Activated CD4-positive, alpha-beta memory T cell treated with anti-CD3 and anti-CD28 coated beads for 36 hours (primary cell): ENCODE measurements around the gene WDR27. TPM values are rescaled to one million over a fixed set of nuclear protein-coding genes. Genes with fewer than 3 reads are reported as not detected.
"Not testable (repeated sequence)": the region's sequence is repeated elsewhere in the genome, so short reads cannot be mapped to it uniquely, and the experiment has no call there.

ENCODE experiments used
- CTCF ChIA-PET: fragments of 350-600 bp; sonication (Branson Sonifier 250); formaldehyde crosslinking; loops from one replicate; lab custom pipeline; 2021; ENCODE audit warnings: antibody characterized with exemption, inconsistent platforms; lab: Charles Lee
- POLR2A ChIA-PET: fragments of 350-600 bp; sonication (Branson Sonifier 250); formaldehyde crosslinking; loops from one replicate; lab custom pipeline; 2021; ENCODE audit warnings: antibody characterized with exemption; lab: Charles Lee
- DNase-seq: peaks from one replicate; pipeline ENCODE4 v3.0.0-alpha.2; 2020
- H3K27ac Mint-ChIP-seq: one replicate; pipeline ENCODE4 v1.8.0; 2021; ENCODE audit warnings: mixed read lengths
- H3K27me3 Mint-ChIP-seq: one replicate; pipeline ENCODE4 v1.8.0; 2021; ENCODE audit warnings: mixed read lengths
- H3K36me3 Mint-ChIP-seq: one replicate; pipeline ENCODE4 v1.8.0; 2021; ENCODE audit warnings: mixed read lengths
- H3K4me1 Mint-ChIP-seq: one replicate; pipeline ENCODE4 v1.8.0; 2021; ENCODE audit warnings: low read depth, mixed read lengths
- H3K4me3 Mint-ChIP-seq: one replicate; pipeline ENCODE4 v1.8.0; 2021; ENCODE audit warnings: mild to moderate bottlenecking, mixed read lengths
- H3K9me3 Mint-ChIP-seq: one replicate; pipeline ENCODE4 v1.8.0; 2021; ENCODE audit warnings: mixed read lengths
- intact Hi-C: fragments of 100-400 bp; cut with micrococcal nuclease; formaldehyde crosslinking; loops from one replicate; pipeline ENCODE4 v1.15.1; 2023
- total RNA-seq, 2 experiments: library from RNA; stranded (reverse); gene quantifications; one replicate each; pipeline ENCODE4 v1.2.3, GENCODE V29; 2021

Gene WDR27
- total RNA-seq, 2 experiments from 2014 or later = 39.7 to 41.6 TPM

DNA sequence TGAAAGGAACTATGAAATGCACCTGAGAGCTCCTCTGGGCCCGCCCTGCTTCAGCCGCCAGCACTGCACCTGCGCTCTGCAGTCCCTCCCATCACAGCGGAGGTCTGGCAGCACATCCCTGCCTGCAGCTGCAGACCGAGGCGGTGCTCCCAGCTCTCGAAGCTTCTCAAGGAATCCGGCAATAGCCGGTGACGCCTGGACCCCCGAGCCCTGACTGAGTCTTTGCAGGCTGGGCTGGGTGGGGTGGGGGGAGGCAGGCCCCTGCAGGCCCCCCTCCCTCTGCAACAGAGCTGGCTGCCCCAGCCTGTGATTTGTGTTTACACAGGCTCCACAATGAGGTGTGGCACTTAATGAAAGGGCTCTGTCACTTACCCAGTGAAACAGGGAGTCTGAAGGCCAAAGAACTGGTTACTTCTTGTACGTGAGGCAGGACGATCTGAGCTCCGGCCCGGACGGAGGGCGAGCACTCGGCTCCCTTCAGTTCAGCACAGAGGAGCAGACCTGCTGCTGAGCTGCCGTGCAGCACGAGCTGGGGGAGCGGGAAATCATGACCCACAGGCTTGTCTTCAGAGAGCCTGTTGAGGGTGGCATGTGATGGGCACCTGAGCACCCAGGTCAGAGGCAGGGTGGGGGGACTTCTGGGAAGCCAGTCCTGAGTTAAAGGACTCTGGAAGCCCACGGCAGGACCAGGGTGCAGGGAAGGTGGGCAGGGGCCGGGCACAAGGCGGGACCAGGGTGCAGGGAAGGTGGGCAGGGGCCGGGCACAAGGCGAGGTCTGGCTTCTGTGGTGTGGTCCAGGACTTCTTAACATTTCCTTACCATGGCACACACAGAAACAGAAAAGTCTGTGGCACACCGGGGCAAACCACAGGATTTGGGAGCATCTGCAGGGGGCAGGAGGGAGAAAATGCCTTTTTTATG, 255.9 kb downstream of the WDR27 start:
- Mint-ChIP-seq H3K27me3 (peaks cover 4% of the 10 kb centered on the region), H3K4me1 (no peaks in the 10 kb centered on the region), H3K4me3 (no peak overlapping the region), H3K9me3 (no peaks in the 10 kb centered on the region), H3K36me3 (no peaks in the 10 kb centered on the region), H3K27ac (no peak overlapping the region)
- POLR2A ChIA-PET = no interaction called here
- CTCF ChIA-PET = no interaction called here
- intact Hi-C loops = no loop called here
- no peak for DNase-seq

DNA sequence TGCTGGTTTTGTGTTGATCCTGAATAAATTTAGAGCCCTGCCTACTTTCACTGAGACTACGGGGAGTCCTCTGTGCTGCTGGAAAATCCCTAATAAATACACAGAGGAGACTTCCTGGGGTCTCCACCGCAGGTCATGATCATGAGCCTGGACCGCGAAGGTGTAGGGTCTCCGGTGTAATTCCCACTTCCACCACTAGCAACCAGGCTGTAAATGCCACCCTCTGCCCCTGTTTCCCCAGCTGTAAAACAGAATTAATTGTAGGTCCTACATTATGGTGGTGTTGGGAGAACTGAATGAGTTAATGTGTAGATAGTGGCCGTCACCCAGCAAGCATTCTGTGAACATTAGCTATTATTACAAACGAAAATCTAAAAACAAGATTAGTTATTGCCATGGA, 256.6 kb downstream of the WDR27 start:
- ChIA-PET CTCF (no interaction called here), POLR2A (no interaction called here)
- no peaks in the 10 kb centered on the region for H3K36me3 Mint-ChIP-seq
- no peak overlapping the region for H3K27ac Mint-ChIP-seq
- no peak overlapping the region for H3K4me3 Mint-ChIP-seq
- H3K9me3 Mint-ChIP-seq = no peaks in the 10 kb centered on the region
- H3K27me3 Mint-ChIP-seq = peaks cover 4% of the 10 kb centered on the region
- no peak for DNase-seq
- intact Hi-C loops = no loop called here
- no peaks in the 10 kb centered on the region for H3K4me1 Mint-ChIP-seq

GRCh38 chr6:169441292-169441691, 260.5 kb downstream of the WDR27 start:
- Mint-ChIP-seq H3K36me3 (no peaks in the 10 kb centered on the region), H3K27me3 (peaks cover 4% of the 10 kb centered on the region), H3K4me3 (no peak overlapping the region), H3K9me3 (no peaks in the 10 kb centered on the region), H3K4me1 (no peaks in the 10 kb centered on the region), H3K27ac (no peak overlapping the region)
- intact Hi-C loops = no loop called here
- ChIA-PET CTCF (no interaction called here), POLR2A (no interaction called here)
- no peak for DNase-seq

GRCh38 chr6:169439710-169440109, 262.1 kb downstream of the WDR27 start:
- no peak for DNase-seq
- Mint-ChIP-seq H3K9me3 (peaks cover 6% of the 10 kb centered on the region), H3K36me3 (no peaks in the 10 kb centered on the region), H3K4me1 (no peaks in the 10 kb centered on the region), H3K27ac (no peak overlapping the region), H3K4me3 (no peak overlapping the region), H3K27me3 (peaks cover 4% of the 10 kb centered on the region)
- POLR2A ChIA-PET = no interaction called here
- CTCF ChIA-PET = no interaction called here
- intact Hi-C loops = no loop called here

DNA sequence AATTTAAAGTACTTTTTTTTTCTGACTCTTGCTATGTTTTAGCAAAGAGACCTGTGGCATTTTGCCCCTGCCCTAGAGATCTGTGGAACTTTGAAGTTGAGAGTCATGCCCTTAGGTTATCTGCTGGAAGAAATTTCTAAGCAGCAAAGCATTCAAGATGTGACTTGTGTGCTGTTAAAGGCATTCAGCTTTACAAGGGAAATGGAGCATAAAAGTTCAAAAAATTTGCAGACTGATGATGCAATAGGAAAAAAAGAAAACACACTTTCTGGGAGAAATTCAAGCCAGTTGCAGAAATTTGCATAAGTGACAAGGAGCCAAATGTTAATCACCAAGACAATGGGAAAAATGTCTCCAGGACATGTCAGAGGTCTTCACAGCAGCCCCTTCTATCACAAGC, 267.3 kb downstream of the WDR27 start:
- DNase-seq, H3K4me1 Mint-ChIP-seq, H3K4me3 Mint-ChIP-seq, intact Hi-C loops, H3K27me3 Mint-ChIP-seq, H3K27ac Mint-ChIP-seq, H3K36me3 Mint-ChIP-seq, POLR2A ChIA-PET, CTCF ChIA-PET: not testable (repeated sequence)
- H3K9me3 Mint-ChIP-seq = peaks cover 51% of the 10 kb centered on the region

- H3K36me3 Mint-ChIP-seq = peaks cover 4% of the 10 kb centered on the region
- no peak overlapping the region for H3K27ac Mint-ChIP-seq
- CTCF ChIA-PET = no interaction called here
- H3K4me3 Mint-ChIP-seq = no peak overlapping the region
- no peak for DNase-seq
- H3K9me3 Mint-ChIP-seq = peaks cover 40% of the 10 kb centered on the region
- H3K27me3 Mint-ChIP-seq = peaks cover 2% of the 10 kb centered on the region
- intact Hi-C loops = no loop called here
- no peaks in the 10 kb centered on the region for H3K4me1 Mint-ChIP-seq
- POLR2A ChIA-PET = no interaction called here
Measured at GRCh38 chr6:169429001-169429400, 272.8 kb downstream of the WDR27 start.

- H3K36me3 Mint-ChIP-seq = peaks cover 4% of the 10 kb centered on the region
- peaks cover 2% of the 10 kb centered on the region for H3K27me3 Mint-ChIP-seq
- H3K4me3 Mint-ChIP-seq = no peak overlapping the region
- H3K27ac Mint-ChIP-seq = no peak overlapping the region
- ChIA-PET POLR2A (no interaction called here), CTCF (no interaction called here)
- DNase-seq = no peak
- H3K9me3 Mint-ChIP-seq = peaks cover 39% of the 10 kb centered on the region
- intact Hi-C loops = no loop called here
- no peaks in the 10 kb centered on the region for H3K4me1 Mint-ChIP-seq
Measured at GRCh38 chr6:169428532-169428931, 273.3 kb downstream of the WDR27 start.

DNA sequence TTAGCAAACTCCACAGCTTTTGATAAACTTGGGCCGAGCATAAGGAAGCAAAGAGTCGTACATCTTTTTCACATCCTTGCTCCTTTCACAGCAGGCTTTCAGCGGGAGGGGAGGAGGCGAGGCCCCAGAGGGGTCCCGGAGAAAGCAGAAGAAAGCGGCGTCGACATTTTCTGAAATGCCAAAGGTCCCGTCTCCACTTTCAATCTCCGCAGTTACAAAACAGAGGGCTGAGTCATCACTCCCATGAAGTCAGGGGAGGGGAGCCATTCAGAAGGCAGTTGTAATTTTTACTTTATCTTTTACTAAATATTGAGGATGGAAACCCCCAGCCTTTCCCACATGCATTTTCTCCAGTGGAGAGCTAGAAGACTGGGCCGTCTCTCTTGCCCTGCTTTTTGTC, 274.0 kb downstream of the WDR27 start:
- H3K4me1 Mint-ChIP-seq = no peaks in the 10 kb centered on the region
- no peak for DNase-seq
- ChIA-PET CTCF (no interaction called here), POLR2A (no interaction called here)
- H3K36me3 Mint-ChIP-seq = peaks cover 4% of the 10 kb centered on the region
- intact Hi-C loops = no loop called here
- H3K27ac Mint-ChIP-seq = no peak overlapping the region
- no peak overlapping the region for H3K4me3 Mint-ChIP-seq
- H3K27me3 Mint-ChIP-seq = peaks cover 2% of the 10 kb centered on the region
- peaks cover 32% of the 10 kb centered on the region for H3K9me3 Mint-ChIP-seq

- DNase-seq = no peak
- CTCF ChIA-PET = no interaction called here
Measured at GRCh38 chr6:169426611-169427010, 275.2 kb downstream of the WDR27 start.

GRCh38 chr6:169425628-169426370, 276.0 kb downstream of the WDR27 start:
- no peak for DNase-seq
- Mint-ChIP-seq H3K27me3 (peaks cover 5% of the 10 kb centered on the region), H3K27ac (no peak overlapping the region), H3K9me3 (peaks cover 13% of the 10 kb centered on the region), H3K4me1 (no peaks in the 10 kb centered on the region), H3K36me3 (no peaks in the 10 kb centered on the region), H3K4me3 (no peak overlapping the region)
- intact Hi-C loops = no loop called here
- CTCF ChIA-PET = no interaction called here
- POLR2A ChIA-PET = no interaction called here

More at GRCh38 chr6:169426611-169427010, 275.2 kb downstream of the WDR27 start:
- Mint-ChIP-seq H3K4me1 (no peaks in the 10 kb centered on the region), H3K27ac (no peak overlapping the region), H3K9me3 (peaks cover 20% of the 10 kb centered on the region), H3K4me3 (no peak overlapping the region), H3K36me3 (peaks cover 3% of the 10 kb centered on the region), H3K27me3 (peaks cover 5% of the 10 kb centered on the region)
- POLR2A ChIA-PET = no interaction called here
- intact Hi-C loops = no loop called here

GRCh38 chr6:169424821-169425240, 277.0 kb downstream of the WDR27 start:
- Mint-ChIP-seq H3K4me3 (no peak overlapping the region), H3K27ac (no peak overlapping the region), H3K9me3 (peaks cover 6% of the 10 kb centered on the region), H3K27me3 (peaks cover 5% of the 10 kb centered on the region), H3K4me1 (no peaks in the 10 kb centered on the region), H3K36me3 (no peaks in the 10 kb centered on the region)
- ChIA-PET CTCF (no interaction called here), POLR2A (no interaction called here)
- intact Hi-C loops = no loop called here
- no peak for DNase-seq

DNA sequence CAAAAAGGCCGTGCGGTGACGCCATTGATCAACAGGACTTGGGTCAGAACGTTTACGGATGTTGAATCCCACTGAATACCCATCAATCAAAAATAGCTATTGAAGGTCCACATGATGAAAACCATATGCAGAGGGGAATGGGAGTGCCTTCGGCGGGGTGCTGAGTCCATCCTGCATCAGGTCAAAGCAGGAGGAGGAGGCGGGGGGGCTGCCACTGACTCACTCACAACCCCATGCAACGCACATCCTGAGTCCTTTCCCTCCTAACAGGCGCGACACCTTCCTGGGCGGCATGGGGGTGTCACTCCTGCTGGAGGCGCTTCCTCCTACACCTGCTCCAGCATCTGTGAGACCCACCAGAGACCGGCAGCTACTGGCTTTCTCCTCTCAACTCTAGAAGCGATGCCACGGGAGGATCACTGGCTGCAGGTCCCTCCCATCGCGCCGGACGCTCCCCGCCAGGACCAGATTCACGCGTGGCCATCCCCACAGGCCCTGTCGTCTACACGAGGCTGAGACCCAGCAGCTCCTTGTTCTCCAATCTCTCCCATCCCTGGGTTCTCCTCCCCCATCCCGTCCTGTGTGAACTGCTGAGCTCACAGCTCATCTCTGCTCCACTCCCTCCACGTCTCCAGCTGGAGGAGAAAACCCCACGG, 277.6 kb downstream of the WDR27 start:
- Mint-ChIP-seq H3K36me3 (no peaks in the 10 kb centered on the region), H3K27me3 (peaks cover 5% of the 10 kb centered on the region), H3K4me1 (no peaks in the 10 kb centered on the region), H3K27ac (no peak overlapping the region), H3K4me3 (no peak overlapping the region), H3K9me3 (peaks cover 5% of the 10 kb centered on the region)
- no peak for DNase-seq
- intact Hi-C loops = no loop called here
- ChIA-PET POLR2A (no interaction called here), CTCF (no interaction called here)
